Vagina (tissue), 2 donors: ENCODE measurements around the gene RPLP2.

Source experiments
- CTCF ChIP-seq, 3 experiments: fragments of 450-650 bp in 2 of 3; fragments of 200-600 bp in 1 of 3; sonication (generic) in 1 of 3; IDR thresholded peaks; one replicate each; pipeline ENCODE4 v1.5.1; 2017 to 2019; ENCODE audit warnings: antibody characterized with exemption in 3 of 3, mild to moderate bottlenecking in 2 of 3, moderate library complexity in 2 of 3
- POLR2AphosphoS5 ChIP-seq, 2 donors: sonication (generic); formaldehyde crosslinking; IDR thresholded peaks; one replicate each; pipeline ENCODE4 v1.9.0; 2017; ENCODE audit warnings: antibody characterized with exemption in 2 of 2, mild to moderate bottlenecking in 2 of 2, low read depth in 1 of 2; ENCODE audit not compliant: insufficient read depth in 1 of 2

- TF ChIP-seq POLR2AphosphoS5 (IDR thresholded peaks at IDR 0.05; ENCODE audit: insufficient read depth in 1 of 2, low read depth in 1 of 2) (peak in 1 of 2 donors; percentile 6), CTCF (IDR thresholded peaks at IDR 0.05) (no peak)
These were observed 20.1 kb downstream of the RPLP2 start for GRCh38 chr11:829847-830294.
